GM18858 (cell line): ENCODE data around the gene CAND1.
A peak's percentile ranks its signal among the peaks of the same experiment; 100 is the strongest.

Experiments used
- ATAC-seq: cut with Tn5 transposase; IDR thresholded peaks from one replicate; pipeline ENCODE4 v1.9.1; 2021; ENCODE audit not compliant: unreplicated experiment

CAND1 gene

DNA sequence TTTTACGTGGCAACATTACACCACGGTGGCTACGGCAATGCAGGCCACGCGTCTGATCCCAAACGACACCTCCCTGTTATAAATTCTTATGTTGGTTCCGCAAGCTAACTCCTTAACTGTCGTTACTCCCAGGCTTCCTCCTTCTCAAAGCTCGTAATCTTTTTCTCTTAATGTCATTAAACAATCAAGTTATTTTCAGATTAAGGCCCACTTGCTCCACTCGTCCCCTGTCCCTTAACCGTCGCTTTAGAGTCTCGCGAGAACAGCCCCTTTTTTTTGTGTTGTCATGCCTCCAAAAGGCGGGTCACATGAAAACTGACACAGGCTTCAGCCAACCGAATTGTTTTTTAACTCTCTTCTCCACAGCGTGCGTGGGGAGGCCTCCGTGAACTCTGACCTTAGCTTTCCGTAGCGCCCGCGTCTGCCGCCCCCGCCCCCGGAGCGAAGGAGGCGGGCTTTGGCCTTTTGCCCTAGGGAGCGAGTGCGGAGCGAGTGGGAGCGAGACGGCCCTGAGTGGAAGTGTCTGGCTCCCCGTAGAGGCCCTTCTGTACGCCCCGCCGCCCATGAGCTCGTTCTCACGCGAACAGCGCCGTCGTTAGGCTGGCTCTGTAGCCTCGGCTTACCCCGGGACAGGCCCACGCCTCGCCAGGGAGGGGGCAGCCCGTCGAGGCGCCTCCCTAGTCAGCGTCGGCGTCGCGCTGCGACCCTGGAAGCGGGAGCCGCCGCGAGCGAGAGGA, at the start of gene CAND1:
CAND1 (plus strand) TSS at position 463 of the 737 bp plus-strand sequence. CDS start 360 bp downstream, outside the sequence.
- peak; percentile 75 for ATAC-seq

DNA sequence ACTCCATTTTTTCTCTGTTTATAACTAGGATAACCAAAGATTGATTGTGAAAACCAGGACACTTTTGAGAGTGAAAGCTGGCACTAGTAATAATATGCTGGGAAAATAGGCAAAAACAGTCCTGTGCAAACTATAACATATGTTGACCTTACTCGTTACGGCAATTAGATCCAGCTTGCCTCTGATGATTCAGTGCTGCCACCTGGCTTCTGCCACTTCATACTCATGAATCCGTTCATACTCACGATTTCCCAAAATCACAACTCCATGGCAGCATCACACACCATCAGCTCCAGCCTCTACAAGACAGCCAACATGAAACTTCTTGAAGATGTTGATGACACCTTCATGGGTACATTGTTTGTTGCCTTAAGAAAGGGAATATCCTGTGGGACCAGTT, 49.1 kb upstream of the CAND1 start:
- no peak for ATAC-seq

DNA sequence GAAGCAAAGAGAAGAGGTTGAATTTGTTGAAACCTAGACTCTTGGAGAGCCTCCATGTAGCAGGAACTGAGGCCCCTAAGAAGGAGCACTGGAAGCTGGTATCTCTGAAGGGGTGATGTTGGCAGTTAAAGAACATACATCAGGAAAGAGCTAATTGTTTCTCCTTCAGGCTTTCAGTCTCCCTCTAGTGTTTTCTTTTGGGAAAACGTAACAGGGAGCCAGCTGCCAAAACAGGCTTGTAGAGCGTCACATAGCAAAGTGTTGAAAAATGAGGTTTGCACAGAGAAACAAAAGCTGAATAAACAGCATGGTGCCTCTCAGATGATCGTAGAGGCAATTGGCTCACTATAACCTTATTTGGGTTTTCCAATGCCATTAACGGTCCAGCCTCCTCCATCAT, 46.9 kb upstream of the CAND1 start:
- no peak for ATAC-seq

DNA sequence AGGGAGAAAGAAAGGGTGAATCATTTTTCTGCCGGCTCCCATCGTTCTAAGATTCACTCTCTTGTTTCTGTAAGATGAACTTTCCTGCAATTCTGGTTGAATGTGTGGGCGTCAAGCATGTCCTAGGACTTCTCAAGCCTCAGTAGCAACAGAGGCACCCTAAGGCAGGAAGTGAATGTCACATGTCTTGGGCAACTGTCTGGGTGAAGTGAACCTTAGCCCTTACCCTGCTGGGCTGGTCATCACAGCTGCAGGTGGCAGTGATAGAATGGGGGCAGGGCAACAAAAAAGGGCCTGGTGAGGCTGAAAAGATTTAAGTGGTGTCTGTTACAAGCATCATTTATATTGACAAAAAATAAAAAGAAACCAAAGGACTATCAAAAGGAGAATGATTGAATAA, 45.9 kb upstream of the CAND1 start:
- no peak for ATAC-seq

DNA sequence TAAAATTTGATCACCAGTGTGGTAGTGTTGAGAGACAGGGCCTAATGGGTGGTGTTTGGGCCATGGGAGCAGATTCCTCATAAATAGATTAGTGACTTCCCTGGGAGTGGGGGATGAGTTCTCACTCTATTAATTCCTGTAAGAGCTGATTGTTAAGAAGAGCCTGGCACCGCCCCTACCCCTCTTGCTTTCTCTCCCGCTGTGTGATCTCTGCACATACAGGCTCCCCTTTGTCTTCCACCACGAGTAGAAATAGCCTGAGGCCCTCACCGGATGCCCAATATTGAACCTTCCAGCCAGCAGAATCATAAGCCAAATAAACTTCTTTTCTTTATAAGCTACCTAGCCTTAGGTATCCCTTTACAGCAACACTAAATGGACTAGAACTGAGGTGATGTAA, 31.9 kb upstream of the CAND1 start:
- ATAC-seq: no peak

DNA sequence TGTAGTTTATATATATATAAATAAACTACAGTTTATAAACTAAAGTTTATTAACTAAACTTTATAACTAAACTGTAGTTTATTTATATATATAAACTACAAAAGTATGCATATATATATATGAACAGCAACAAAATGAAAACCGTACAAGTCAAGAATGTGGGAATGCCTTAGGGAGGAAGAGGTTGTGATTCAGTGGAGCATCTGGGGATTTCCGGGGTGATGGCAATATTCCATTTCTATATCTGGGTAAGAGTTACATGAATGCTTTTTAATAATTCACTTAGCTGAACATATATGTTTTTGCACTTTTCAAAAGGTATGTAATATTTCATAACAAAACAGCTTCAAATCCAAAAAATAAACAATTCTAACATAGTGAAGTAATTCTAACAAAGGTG, 30.1 kb upstream of the CAND1 start:
- no peak for ATAC-seq

DNA sequence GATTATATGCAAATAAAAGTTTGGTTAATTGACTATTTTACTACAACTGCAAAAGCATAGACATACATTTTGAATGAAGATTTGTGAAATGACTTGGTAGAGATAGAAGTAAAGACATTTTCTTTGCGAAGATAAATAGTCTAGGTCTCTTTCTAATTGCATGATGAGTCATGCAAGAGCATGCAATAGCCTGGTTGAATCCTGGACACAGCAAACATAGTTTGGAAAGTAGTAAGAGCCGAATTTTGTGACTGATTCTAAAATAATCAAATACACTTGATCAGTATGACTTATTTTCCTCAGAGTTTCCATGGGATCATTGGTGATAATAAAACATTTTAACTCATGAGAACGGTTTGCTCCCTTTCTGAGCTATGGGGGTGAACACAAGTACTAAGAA, 27.7 kb upstream of the CAND1 start:
- ATAC-seq: no peak

DNA sequence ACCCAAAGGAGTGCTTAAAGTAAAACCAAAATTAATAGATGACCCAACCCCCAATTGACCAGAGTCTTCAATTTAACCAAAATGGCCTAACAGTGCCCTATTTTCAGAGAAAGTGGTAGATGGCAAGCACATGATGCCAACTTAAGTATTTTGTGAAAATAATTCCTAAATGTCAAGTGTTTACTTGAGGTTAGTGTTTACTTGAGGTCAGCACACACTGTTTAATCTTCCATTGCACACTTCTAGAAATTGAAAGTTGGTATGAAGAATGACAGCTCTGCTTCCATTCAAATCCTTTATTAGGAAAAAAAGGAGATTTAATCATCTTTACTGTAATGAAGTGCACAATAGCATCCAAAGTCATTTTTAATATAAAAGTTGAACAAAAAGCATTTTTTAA, 25.9 kb upstream of the CAND1 start:
- no peak for ATAC-seq

DNA sequence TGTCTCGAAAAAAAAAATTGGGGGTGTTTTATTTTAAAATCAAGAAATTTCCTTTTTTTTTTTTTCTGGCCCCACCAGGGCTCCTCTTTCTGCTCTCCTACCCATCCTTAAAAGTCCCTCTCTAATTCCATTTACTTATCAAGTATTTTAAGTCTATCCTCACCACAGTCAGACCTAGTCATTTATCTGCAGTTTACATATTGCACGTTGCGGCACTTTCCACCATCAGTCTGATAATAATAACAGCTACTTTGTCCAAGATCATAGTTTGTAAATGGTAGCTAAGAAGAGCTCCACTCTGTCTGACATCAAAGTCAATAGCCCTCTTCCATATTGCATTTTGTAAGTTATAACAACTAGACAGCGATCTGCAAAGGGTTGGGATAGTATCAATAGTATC, 23.6 kb upstream of the CAND1 start:
- no peak for ATAC-seq

DNA sequence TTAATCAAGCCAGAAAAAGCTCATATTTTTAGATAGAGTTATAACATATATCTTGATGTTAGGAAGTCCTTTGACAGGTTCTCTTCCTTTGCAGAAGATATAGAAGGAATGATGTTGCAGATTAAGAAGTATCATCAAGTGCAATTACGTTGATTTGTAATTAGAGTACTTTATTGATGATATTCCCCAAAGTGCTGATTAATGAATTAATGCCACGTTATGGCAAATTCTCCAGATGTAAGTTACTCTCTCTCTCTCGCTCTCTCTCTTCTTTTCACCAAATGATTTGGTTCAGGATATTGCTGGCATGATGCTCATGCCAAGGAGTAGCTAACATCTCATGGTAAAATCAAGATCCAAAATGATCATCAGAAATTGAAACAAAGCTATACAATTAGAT, 18.1 kb upstream of the CAND1 start:
- no peak for ATAC-seq

DNA sequence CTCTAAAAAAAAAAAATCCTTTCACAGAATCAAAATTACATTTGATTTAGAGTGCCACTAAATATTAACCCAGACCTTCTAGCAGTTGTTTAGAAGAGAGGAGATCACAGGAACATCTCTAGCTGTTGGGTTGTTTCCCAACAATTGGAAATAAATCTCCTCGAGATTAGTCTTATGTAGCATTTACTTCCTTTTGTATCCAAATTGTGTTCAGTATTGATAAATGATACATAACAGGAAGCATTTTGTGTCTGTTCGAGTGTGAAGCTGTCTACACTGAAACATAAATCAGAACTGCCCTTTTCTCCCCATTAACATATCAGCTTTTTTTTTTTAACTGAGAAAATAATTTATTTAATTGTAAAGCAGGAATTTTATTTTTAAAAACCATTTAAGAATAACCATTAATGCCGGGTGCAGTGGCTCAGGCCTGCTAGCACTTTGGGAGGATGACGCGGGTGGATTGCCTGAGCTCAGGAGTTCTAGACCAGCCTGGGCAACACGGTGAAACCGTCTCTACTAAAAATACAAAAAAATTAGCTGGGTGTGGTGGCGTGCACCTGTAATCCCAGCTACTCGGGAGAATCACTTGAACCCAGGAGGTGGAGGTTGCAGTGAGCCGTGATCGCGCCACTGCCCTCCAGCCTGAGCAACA, 14.7 kb upstream of the CAND1 start:
- ATAC-seq: no peak

DNA sequence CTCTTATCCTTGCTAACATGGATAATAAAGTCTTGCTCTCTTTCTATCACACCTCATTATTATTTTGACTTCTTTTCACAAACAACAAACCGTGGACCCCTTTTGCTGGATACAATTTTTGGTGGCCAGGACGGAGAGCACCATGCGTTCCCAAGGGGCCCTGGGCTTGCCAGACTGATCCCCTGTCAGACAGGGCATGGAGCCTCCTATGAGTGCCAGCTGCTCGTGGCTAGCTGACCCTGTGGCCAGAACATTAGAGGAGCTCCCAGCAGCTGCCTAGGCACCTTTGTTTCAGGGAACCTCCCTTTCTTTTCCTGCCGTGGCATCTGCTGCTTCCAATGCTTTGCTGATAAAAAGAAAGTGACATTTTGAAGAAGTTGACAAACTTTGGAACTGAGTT, 12.5 kb upstream of the CAND1 start:
- no peak for ATAC-seq

DNA sequence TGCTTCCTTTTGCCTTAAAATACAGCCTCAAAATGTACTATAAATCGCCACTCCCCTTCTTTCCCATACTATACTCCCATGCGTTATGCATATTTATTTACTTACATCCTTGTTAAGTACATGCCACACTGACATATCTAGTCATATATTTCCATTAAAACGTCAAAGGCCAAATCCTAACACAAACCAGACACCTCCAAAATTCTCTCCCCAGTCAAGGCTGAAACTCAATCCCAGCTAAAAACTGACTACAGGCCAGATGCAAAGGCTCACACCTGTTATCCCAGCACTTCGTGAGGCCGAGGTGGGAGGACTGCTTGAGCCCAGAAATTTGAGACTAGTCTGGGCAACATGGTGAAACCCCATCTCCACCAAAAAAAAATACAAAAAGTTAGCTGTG, 5.7 kb upstream of the CAND1 start:
- no peak for ATAC-seq

DNA sequence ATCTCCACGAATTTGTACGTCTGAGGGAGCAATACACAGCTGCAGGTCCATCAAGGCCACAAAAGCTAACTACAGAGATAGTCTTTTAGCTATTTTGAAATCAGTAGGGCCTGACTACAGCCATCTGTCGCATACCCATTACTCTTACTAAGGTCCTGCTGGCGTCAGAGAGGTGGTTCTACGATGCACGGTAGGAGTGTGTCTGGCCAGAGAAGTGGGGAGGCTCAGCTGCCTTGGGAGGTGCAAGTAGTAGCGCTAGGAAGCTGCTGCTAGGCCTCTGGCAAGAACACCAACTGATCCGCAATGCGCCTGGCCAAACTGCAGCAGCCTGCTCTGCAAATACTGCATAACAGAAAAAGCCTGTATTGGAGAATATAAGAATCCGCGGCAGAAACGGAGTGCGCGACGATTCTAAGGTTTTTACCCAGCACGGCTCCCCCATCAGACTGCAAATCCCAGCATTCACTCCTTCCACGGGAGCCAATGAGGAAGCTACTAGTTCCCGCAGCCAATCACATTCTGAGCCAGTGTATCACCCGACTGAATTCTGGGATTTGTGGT, 743 bp upstream of the CAND1 start:
- peak; percentile 72 for ATAC-seq

DNA sequence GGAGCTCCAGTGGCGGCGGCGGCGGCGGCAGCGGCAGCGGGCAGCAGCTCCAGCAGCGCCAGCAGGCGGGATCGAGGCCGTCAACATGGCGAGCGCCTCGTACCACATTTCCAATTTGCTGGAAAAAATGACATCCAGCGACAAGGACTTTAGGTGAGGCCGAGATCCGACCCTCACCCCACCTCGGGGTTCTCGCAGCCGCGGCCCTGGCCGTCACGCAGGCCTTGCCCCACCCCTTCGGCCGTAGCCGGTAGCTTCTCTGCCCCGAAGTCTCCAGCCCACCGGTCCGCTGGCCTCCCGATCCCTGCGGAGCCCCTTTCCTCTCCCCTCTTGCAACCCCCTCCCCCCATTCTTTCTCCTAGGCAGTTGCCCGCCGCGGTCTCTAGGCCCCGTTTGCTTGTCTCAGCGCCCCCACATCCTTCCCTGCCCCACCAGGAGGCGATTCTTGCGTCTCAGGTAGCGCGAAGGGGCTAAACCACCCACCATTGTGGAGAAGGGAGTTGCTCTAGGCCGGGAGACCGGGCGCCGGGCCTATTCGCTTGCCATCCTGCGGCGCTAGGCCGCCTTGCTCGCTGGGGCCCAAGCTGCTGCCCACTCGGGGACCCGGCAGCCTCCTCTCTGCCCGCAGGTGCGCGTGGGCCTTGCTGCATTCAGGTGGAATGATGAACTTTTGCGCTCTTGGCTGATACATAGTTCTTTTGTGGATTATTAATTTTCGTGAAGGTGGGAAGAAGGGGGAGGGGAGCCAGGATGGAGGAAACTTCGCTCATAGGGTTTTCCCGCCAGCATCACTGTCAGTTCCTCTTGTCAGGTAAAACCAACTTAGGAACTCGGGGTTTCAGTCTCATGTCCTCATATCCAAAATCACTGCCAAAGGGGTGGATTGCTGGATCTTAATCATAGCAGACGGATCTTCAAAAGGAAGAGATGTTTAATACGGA, 745 bp downstream of the CAND1 start:
- no peak for ATAC-seq

DNA sequence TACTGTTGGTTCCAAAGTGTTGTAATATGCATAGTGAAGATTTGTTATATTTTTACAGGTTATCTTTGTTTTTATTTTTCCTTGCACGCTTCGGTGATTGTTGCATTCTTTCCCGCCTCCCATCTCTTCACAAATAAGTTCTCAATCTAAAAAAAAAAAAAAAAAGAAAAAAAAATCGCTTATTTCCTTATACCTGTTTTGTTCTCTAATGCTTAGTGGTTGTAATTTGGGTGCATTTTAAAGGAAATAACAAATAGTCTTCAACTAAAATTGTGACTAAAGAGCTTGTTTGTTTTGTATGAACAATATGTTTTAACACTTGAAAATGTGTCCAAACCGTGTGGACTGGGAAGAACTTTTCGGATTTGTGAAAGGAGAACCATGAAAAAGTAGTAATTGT, 1.5 kb downstream of the CAND1 start:
- no peak for ATAC-seq

DNA sequence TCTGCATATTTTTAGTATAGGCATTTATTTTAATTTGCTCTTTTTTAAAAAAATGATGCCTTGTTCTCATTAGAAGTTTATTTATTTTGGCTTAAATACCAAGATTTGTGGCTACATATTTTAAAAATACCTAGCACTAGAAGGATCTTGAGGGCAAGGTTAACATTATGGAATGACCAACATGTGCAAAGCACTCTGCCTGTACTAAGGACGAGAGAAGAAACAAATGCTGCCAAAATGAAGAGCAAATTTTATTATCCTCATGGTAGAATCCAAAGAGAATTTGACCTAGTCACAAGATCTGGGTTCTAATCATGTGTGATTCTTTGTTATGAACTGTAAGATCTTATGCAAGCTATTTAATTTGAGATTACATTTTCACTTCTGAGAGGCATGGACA, 2.8 kb downstream of the CAND1 start:
- no peak for ATAC-seq

DNA sequence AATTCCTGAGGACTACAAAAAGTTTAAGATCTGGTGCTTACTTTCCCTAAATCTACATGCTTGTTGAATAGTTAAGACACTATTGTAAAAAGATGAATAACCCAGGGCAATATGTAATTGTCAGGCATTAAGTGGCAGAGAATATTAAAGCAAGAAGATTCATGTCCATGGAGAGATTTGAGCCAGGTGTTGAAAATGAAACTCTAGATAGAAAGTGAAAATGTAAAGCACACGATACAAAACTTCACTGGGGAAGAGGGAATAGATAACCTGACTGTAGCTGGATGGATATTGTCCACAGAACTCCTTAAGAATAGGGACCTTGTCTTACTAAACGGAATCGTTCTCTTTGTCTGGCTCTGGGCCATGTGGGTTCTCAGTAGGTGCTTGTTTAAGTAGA, 5.0 kb downstream of the CAND1 start:
- ATAC-seq: no peak

DNA sequence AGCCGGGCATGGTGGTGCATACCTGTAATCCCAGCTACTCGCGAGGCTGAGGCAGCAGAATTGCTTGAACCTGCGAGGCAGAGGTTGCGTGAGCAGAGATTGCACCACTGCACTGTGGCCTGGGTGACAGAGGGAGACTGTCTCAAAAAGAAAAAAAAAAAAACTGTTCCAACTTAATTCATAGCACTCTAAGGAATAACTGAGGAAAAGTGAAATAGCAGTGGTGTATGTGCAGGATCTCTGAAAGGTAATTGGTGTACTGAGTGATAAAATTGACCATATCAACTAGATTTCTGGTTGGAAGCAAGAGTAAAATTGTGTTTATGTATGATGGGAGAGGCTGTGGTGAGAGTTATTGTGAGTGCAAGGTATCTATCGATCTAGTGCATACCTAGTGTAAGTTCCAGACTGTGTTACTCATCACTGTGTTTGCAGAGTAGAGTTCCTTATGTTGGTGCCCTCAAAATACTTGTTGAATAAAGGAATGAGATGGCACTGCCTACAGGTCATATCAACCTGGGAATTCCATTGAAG, 6.3 kb downstream of the CAND1 start:
- ATAC-seq: no peak

DNA sequence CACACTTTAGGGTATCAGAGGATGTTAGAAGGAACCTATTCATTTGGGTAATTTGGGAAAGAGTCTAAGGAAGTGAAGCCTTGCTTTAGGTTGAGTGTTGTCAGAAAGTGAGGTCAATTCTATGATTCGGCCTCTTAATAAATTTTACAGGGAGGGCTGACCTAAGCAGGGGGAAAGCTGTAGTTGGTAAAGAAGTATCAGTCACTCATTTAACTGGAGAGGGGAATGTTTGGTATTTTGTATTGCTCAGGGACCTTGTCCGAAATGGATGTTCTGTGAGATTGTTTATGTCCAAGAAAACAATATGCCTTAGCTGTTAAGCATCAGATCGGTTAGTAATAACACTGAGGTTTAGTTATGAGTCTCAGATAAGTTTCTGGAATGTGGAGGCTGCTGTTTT, 7.3 kb downstream of the CAND1 start:
- ATAC-seq: no peak

DNA sequence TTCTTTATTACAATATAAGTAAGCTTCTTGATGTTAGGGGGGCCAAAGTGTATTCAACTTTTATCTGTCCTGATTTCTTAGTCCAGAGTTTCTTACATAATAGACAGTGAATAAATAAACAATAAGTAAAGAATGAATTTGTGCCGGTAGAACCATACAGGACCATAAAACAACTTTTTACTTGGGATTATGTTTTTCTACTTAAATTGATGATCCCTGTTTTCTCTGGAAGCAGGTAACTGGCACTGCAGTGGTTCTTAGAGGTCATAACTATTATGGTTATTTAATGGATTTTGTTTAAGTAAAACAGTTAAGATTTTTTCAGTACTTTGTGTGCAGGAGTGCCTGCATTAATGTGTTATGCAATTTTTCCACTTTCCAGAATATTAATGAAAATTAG, 10.5 kb downstream of the CAND1 start:
- ATAC-seq: no peak
